AG04449 (cell line): ENCODE measurements around the gene MAMLD1.

Experiments used
- CTCF ChIA-PET: fragments of 350-600 bp; formaldehyde crosslinking; extraction: SDS; loops from one replicate; lab custom pipeline; 2021; ENCODE audit warnings: antibody characterized with exemption; lab: Yijun Ruan, JAX
- POLR2A ChIA-PET: fragments of 400-600, 350-600 bp; formaldehyde crosslinking; extraction: SDS; loops from one replicate; lab custom pipeline; 2020; ENCODE audit warnings: antibody characterized with exemption, inconsistent platforms; lab: Yijun Ruan, JAX
- DNase-seq: peaks from one replicate; pipeline ENCODE4 v3.0.0-alpha.2; 2010; ENCODE audit warnings: low read depth, low spot score
- H3K4me3 ChIP-seq: 2 replicates; pipeline ENCODE4 v1.5.1; 2011; ENCODE audit warnings: low read depth, mild to moderate bottlenecking, control low read depth, low read length
- CTCF ChIP-seq: IDR thresholded peaks from one replicate; pipeline ENCODE4 v1.5.1; 2011; ENCODE audit warnings: mild to moderate bottlenecking, moderate library complexity, low read length, control low read depth, inconsistent platforms; ENCODE audit not compliant: insufficient read depth; ENCODE audit errors: missing control alignments

MAMLD1 gene

GRCh38 chrX:150371877-150372276 is 8.8 kb downstream of the MAMLD1 start:
- H3K4me3 ChIP-seq = no peak overlapping the region
- ChIA-PET CTCF (interaction anchor here (1.2 to 2.4 kb wide), 2 partner anchors 10 to 14 kb away, joined by 3 to 6 read pairs; no protein-coding TSS in a partner anchor), POLR2A (no interaction called here)
- TF ChIP-seq CTCF = no peak
- no peak for DNase-seq

- no peak for TF ChIP-seq CTCF
- no peak for DNase-seq
- no peak overlapping the region for H3K4me3 ChIP-seq
- POLR2A ChIA-PET = no interaction called here
- CTCF ChIA-PET = interaction anchor here (2.4 kb wide), 1 partner anchor 10 kb away, joined by 6 read pairs; no protein-coding TSS in a partner anchor
Measured at GRCh38 chrX:150372280-150372679, 9.2 kb downstream of the MAMLD1 start.

DNA sequence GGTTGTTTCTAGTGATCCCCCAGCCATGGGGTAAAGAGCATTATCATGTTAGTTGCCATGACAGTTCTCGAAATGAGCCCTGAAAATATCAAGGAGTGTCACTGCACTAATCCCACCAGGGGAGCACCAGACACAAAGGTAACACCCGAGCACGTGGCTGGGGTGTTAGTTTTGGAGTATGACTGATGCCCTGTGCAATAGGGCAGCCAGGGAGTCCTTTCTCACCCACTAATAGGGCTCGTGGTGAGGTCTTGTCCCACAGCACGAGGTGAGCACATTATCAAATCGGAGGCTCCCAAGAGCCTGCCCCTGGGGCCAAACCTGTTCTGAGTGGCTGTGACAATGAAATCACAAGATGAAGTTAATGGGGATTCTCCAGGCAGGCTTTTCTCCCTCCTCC is 9.6 kb downstream of the MAMLD1 start:
- H3K4me3 ChIP-seq = no peak overlapping the region
- ChIA-PET POLR2A (no interaction called here), CTCF (interaction anchor here (2.4 kb wide), 1 partner anchor 11 kb away, joined by 6 read pairs; no protein-coding TSS in a partner anchor)
- no peak for TF ChIP-seq CTCF
- no peak for DNase-seq

DNA sequence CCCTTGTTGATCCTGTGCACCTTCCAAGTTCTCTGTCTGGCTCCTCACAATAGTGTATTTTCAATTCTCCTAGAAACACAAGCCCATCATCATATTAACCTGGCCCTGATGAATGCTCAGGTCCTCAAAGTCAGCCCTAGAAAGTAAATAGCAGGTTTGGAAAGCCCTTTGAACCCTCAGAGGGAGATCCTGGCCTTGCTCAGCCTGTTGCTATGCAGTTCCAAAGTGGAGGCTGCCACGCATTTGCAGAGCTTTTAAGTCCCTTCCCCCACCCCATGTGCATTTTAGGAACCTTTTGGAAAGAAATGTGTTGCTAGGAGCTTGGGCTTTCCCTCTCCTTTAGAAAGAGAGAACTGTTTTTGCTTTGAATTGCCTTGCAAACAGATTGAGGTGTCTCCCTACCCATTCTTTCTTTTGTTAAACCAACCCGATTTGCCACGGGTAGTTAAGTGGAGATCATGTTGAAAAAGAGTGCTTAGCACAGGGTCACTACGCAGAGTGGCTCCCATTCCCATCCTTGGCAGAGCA is 12.2 kb downstream of the MAMLD1 start:
- no peak overlapping the region for H3K4me3 ChIP-seq
- ChIA-PET POLR2A (no interaction called here), CTCF (interaction anchor here (1.2 to 3.5 kb wide), 2 partner anchors 8 to 11 kb away, joined by 5 to 13 read pairs; no protein-coding TSS in a partner anchor)
- no peak for TF ChIP-seq CTCF
- DNase-seq = no peak

DNA sequence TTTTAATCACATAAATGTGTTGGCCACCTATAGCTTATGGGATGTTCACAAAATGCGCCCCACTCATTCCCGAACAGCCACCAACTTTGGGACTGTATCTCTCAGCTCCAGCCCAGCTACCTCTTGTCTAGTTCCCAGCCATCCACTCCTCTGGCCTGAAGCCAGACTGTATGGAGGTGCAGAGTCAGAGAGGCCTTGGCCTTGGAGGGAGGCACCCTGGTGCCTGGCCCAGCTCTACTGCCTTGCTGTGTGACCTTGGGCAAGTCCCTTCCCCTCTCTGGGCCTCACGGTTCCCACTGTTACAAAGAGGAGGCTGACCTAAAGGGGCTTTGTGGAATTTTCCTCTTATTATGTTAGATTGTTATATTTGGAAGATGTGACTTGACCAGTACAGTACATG is 13.9 kb downstream of the MAMLD1 start:
- CTCF ChIA-PET = interaction anchor here (1.2 to 3.5 kb wide), 2 partner anchors 12 to 109 kb away, joined by 6 to 13 read pairs; no protein-coding TSS in a partner anchor
- DNase-seq = no peak
- H3K4me3 ChIP-seq = no peak overlapping the region
- POLR2A ChIA-PET = no interaction called here
- no peak for TF ChIP-seq CTCF

DNA sequence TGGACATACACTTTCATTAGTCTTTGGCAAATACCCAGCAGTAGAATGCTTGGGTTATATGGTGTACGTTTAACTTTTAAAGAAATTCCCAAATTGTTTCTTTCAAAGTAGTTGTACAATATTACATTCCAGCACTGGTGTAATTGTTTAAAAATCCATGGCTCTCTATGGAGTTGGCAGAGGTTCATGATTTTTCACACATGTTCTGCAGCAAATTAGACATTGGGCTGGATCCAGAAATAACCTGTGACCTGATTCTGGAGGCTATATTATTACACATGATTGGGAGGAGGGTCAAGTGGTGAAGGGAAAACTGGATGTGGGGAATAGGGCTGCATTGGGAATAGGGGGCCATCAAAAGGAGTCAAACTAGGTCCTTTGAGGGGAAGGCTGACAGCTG is 41.9 kb downstream of the MAMLD1 start:
- no peak overlapping the region for H3K4me3 ChIP-seq
- DNase-seq = no peak
- TF ChIP-seq CTCF = no peak
- CTCF ChIA-PET = no interaction called here
- POLR2A ChIA-PET = no interaction called here
